ENCODE results near the gene NCOA4.
"Not testable (repeated sequence)": the region's sequence is repeated elsewhere in the genome, so short reads cannot be mapped to it uniquely, and the experiment has no call there.

Gene NCOA4

DNA sequence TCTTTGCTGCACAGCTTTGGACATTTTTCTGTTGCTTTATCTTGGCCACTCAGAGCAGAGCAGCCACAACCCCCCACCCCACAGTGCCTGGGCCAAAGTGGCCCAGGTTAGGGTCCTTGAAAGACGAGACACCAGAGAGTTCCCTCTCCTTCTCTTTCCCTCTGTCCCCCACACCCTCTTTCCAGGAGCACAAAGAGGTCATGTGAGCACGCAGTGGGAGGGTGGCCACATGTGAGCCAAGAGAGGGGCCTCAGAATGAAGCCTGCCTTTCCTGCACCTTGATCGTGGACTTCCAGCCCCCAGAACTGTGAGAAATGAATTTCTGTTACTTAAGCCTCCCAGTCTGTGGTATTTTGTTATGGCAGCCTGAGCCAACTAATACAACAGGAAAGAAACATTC is 30.3 kb upstream of the NCOA4 start:
- Mint-ChIP-seq H3K9me3 (peaks cover 4% of the 10 kb centered on the region), H3K27me3 (no peaks in the 10 kb centered on the region), H3K36me3 (ENCODE audit: low read depth) (peaks cover 5% of the 10 kb centered on the region), H3K4me1 (ENCODE audit: low read depth) (no peaks in the 10 kb centered on the region), H3K27ac (no peak overlapping the region), H3K4me3 (no peak overlapping the region)

DNA sequence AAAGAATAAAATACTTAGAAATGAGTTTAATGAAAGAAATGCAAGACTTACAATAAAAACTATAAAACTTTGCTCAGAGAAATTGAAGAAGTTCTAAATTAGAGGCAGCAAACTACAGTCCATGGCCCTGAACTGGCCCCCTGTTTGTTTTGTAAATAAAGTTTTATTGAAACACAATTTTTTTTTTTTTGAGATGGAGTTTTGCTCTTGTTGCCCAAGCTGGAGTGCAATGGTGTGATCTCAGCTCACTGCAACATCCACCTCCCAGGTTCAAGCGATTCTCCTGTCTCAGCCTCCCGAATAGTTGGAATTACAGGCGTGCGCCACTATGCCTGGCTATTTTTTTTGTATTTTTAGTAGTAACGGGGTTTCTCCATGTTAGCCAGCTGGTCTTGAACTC is 27.5 kb upstream of the NCOA4 start:
- not testable (repeated sequence) for H3K27me3 Mint-ChIP-seq; H3K9me3 Mint-ChIP-seq; H3K4me1 Mint-ChIP-seq (ENCODE audit: low read depth); H3K36me3 Mint-ChIP-seq (ENCODE audit: low read depth); H3K27ac Mint-ChIP-seq; H3K4me3 Mint-ChIP-seq

DNA sequence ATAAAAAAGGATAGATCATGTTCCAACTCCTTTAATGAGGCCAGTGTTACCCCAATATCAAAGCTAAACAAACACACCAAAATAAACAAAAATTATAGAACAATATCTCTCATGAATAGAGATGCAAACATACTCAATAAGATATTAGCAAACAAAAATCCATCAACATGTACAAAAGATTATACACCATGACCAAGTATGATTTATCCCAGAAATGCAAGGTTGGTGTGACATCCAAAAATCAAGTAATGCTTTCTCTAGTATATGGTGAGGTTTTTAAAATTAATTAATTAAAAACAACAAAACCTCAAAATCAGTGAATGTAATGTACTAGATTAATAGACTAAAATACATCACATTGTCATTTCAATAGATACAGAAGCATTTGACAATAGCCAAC is 26.6 kb upstream of the NCOA4 start:
- Mint-ChIP-seq H3K36me3 (ENCODE audit: low read depth) (peaks cover 5% of the 10 kb centered on the region), H3K27me3 (no peaks in the 10 kb centered on the region), H3K27ac (no peak overlapping the region), H3K9me3 (peaks cover 4% of the 10 kb centered on the region), H3K4me1 (ENCODE audit: low read depth) (peaks cover 5% of the 10 kb centered on the region), H3K4me3 (no peak overlapping the region)

DNA sequence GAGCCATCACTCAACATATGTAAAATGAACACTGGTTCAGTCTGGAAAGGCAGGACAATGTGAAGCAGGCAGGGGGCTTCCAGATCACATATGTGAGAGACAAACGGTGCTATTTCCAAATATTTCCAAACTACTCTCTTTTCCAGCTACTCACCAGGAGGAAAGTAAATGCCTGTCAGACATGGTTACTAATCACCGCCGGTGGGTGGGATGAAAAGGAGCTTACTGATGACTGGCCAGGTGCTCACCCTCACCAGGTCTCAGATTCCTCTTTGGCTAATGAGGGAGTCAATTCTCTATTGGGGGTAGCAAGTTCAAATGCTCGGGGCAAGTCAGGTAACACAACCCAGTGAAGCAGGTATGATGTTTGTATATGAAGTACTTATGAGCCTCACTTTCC is 25.3 kb upstream of the NCOA4 start:
- Mint-ChIP-seq H3K4me3 (no peak overlapping the region), H3K27me3 (no peaks in the 10 kb centered on the region), H3K9me3 (peaks cover 4% of the 10 kb centered on the region), H3K4me1 (ENCODE audit: low read depth) (peaks cover 5% of the 10 kb centered on the region), H3K36me3 (ENCODE audit: low read depth) (peaks cover 5% of the 10 kb centered on the region), H3K27ac (no peak overlapping the region)

DNA sequence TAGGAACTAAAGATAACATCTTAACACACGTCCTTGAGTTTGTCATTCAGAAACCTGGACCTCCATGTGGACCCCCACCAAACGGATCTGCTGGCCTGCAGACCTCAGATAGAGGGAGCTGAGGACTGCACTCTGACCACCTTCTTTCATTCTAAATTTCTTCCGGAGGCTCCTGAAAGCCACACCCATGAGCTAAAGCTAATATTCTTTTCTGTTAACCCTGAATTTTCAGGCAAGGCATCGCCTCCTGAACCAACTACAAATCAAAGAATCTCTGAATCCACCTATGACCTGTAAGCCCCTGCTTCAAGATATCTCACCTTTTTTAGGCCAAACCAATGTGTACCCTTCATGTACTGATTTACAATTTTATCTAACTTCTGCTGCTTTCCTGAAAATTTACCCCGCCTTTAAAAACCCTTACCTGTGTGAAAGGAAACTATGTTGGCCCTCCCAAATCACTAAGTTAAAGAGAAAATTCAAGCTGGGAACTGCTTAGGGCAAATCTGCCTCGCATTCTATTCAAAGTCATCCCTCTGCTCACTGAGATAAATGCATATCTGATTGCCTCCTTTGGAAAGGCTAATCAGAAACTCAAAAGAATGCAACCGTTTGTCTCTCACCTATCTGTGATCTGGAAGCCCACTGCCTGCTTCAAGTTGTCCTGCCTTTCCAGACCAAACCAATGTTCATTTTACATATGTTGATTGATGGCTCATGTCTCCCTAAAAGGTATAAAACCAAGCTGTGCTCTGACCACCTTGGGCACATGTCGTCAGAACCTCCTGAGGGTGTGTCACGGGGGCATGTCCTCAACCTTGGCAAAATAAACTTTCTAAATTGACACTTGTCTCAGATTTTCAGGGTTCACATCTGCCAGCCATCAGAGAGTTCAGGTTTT is 23.4 kb upstream of the NCOA4 start:
- no peak overlapping the region for H3K27ac Mint-ChIP-seq
- H3K4me1 Mint-ChIP-seq (ENCODE audit: low read depth), result peaks cover 5% of the 10 kb centered on the region
- peaks cover 5% of the 10 kb centered on the region for H3K36me3 Mint-ChIP-seq (ENCODE audit: low read depth)
- H3K27me3 Mint-ChIP-seq, result no peaks in the 10 kb centered on the region
- peaks cover 4% of the 10 kb centered on the region for H3K9me3 Mint-ChIP-seq
- H3K4me3 Mint-ChIP-seq, result no peak overlapping the region

DNA sequence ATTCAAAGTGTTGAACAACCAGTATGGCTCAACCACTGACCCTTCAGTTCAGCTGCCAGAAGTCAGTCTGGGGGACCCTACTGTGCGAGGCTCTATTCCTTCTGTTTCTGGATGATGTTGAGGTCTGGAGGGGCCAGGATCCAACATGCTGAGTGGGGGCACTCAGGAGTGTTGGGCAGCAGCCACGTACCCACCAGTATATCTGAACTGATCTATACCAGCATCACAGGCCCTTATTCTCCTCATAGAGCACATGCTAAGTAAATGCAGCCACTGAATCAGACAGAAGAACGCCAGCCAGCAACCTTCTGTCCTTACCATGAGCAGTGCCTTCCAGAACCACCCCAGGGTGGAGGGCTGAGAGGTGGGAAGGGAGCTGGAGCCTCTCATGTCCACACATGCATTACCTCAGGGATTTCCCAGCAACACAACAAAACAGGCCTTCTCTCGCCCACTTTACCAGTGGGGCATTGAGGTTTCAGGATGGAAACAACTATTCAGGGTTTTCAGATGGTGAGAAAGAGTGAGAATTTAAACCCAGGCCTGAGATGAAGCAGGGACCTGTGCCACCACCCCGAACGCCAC is 22.5 kb upstream of the NCOA4 start:
- Mint-ChIP-seq H3K4me3 (no peak overlapping the region), H3K36me3 (ENCODE audit: low read depth) (peaks cover 5% of the 10 kb centered on the region), H3K27ac (no peak overlapping the region), H3K4me1 (ENCODE audit: low read depth) (peaks cover 5% of the 10 kb centered on the region), H3K27me3 (no peaks in the 10 kb centered on the region), H3K9me3 (peaks cover 4% of the 10 kb centered on the region)

GRCh38 chr10:46052057-46052790 is 21.8 kb upstream of the NCOA4 start:
- H3K27me3 Mint-ChIP-seq, result no peaks in the 10 kb centered on the region
- H3K9me3 Mint-ChIP-seq, result peaks cover 4% of the 10 kb centered on the region
- H3K4me3 Mint-ChIP-seq, result no peak overlapping the region
- no peak overlapping the region for H3K27ac Mint-ChIP-seq
- peaks cover 5% of the 10 kb centered on the region for H3K4me1 Mint-ChIP-seq (ENCODE audit: low read depth)
- H3K36me3 Mint-ChIP-seq (ENCODE audit: low read depth), result peaks cover 5% of the 10 kb centered on the region

- Mint-ChIP-seq H3K27me3 (no peaks in the 10 kb centered on the region), H3K36me3 (ENCODE audit: low read depth) (no peaks in the 10 kb centered on the region), H3K9me3 (no peaks in the 10 kb centered on the region), H3K4me1 (ENCODE audit: low read depth) (peaks cover 5% of the 10 kb centered on the region), H3K4me3 (no peak overlapping the region), H3K27ac (no peak overlapping the region)
These were observed 20.7 kb upstream of the NCOA4 start for GRCh38 chr10:46050941-46051623.

- not testable (repeated sequence) for H3K27ac Mint-ChIP-seq; H3K9me3 Mint-ChIP-seq; H3K4me3 Mint-ChIP-seq; H3K27me3 Mint-ChIP-seq; H3K4me1 Mint-ChIP-seq (ENCODE audit: low read depth); H3K36me3 Mint-ChIP-seq (ENCODE audit: low read depth)
These were observed 19.0 kb upstream of the NCOA4 start for GRCh38 chr10:46049497-46049831.

- no peaks in the 10 kb centered on the region for H3K36me3 Mint-ChIP-seq (ENCODE audit: low read depth)
These were observed 17.7 kb upstream of the NCOA4 start for GRCh38 chr10:46048152-46048551.

GRCh38 chr10:46046261-46046660 is 15.8 kb upstream of the NCOA4 start, which contains the start of gene MSMB:
Gene MSMB (minus strand): TSS chr10:46046269. CDS start chr10:46046237, 32 bp downstream.
- Mint-ChIP-seq H3K4me3 (no peak within 1 kb of the TSS), H3K4me1 (ENCODE audit: low read depth) (no peaks in the 10 kb centered on the region), H3K27ac (no peak within 1 kb of the TSS), H3K27me3 (no peaks in the 10 kb centered on the region), H3K9me3 (no peaks in the 10 kb centered on the region), H3K36me3 (ENCODE audit: low read depth) (no peaks in the 10 kb centered on the region)

More at GRCh38 chr10:46048152-46048551, 17.7 kb upstream of the NCOA4 start:
- no peaks in the 10 kb centered on the region for H3K4me1 Mint-ChIP-seq (ENCODE audit: low read depth)
- no peak overlapping the region for H3K4me3 Mint-ChIP-seq
- H3K27ac Mint-ChIP-seq, result no peak overlapping the region
- H3K9me3 Mint-ChIP-seq, result no peaks in the 10 kb centered on the region
- no peaks in the 10 kb centered on the region for H3K27me3 Mint-ChIP-seq

DNA sequence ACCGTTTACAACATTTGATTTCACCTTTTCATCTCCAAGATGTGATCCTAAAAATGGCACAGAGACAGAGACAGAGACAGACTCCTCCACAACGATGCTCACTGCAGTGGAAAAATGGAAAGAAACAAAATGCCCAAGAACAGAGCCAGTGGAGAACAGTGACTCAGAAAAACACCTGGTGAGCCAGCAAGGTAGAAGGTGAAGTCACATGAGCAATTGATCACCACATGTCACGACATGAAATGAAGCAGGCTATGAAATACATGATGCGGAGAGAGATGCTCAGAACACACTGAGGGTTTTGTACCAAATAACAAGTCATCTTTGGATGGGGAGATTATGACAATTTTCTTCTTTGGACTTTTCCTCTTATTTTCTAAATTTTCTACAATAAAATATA is 12.1 kb upstream of the NCOA4 start:
- Mint-ChIP-seq H3K27ac (no peak overlapping the region), H3K27me3 (no peaks in the 10 kb centered on the region), H3K9me3 (no peaks in the 10 kb centered on the region), H3K36me3 (ENCODE audit: low read depth) (no peaks in the 10 kb centered on the region), H3K4me1 (ENCODE audit: low read depth) (no peaks in the 10 kb centered on the region), H3K4me3 (no peak overlapping the region)

GRCh38 chr10:46040004-46040403 is 9.6 kb upstream of the NCOA4 start:
- H3K27me3 Mint-ChIP-seq, result no peaks in the 10 kb centered on the region
- H3K36me3 Mint-ChIP-seq (ENCODE audit: low read depth), result no peaks in the 10 kb centered on the region
- H3K27ac Mint-ChIP-seq, result no peak overlapping the region
- no peaks in the 10 kb centered on the region for H3K4me1 Mint-ChIP-seq (ENCODE audit: low read depth)
- H3K4me3 Mint-ChIP-seq, result no peak overlapping the region
- no peaks in the 10 kb centered on the region for H3K9me3 Mint-ChIP-seq

DNA sequence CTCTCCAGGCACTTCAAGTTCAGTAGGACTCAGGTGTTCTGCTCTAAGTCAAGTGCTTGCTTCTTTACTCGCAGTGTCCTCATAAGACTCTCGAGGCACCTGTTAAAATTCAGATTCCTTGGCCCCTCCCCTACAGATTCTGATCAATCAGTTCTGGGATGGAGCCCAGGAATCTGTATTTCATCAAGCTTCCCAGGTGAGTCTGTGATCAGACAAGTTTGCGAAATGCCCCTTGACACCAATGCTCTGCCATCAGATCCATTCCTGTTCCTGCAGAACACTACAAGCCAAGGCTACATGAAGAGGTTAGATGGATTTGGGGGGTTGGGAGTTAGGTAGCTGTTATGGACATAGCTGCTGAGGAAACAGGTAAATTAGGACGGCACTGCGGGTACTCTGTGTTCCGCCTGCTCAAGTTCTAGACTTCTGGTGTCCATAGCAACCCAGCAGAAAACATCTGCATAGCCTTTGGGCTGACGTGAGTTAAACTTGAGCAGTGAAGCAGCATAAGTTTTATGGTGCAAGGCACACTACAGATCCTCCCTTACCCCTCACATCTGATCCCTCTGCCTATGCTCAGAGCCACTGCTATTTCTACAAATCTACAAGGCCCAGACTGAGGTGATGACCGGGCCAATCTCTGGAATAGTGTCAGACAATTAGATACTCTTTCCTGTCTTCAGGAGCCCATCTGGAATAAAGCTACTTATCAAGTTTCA is 6.8 kb upstream of the NCOA4 start:
- no peaks in the 10 kb centered on the region for H3K4me1 Mint-ChIP-seq (ENCODE audit: low read depth)
- H3K9me3 Mint-ChIP-seq, result no peaks in the 10 kb centered on the region
- no peaks in the 10 kb centered on the region for H3K36me3 Mint-ChIP-seq (ENCODE audit: low read depth)
- no peak overlapping the region for H3K27ac Mint-ChIP-seq
- no peaks in the 10 kb centered on the region for H3K27me3 Mint-ChIP-seq
- H3K4me3 Mint-ChIP-seq, result no peak overlapping the region
